GM19025 (cell line): ENCODE measurements around the gene ZMYM3.
"Not testable (repeated sequence)": the region's sequence is repeated elsewhere in the genome, so short reads cannot be mapped to it uniquely, and the experiment has no call there.

Experiments used
- ATAC-seq: cut with Tn5 transposase; IDR thresholded peaks from one replicate; pipeline ENCODE4 v1.9.1; 2021; ENCODE audit warnings: mild to moderate bottlenecking, low read depth, moderate library complexity; ENCODE audit not compliant: unreplicated experiment

The ZMYM3 gene

DNA sequence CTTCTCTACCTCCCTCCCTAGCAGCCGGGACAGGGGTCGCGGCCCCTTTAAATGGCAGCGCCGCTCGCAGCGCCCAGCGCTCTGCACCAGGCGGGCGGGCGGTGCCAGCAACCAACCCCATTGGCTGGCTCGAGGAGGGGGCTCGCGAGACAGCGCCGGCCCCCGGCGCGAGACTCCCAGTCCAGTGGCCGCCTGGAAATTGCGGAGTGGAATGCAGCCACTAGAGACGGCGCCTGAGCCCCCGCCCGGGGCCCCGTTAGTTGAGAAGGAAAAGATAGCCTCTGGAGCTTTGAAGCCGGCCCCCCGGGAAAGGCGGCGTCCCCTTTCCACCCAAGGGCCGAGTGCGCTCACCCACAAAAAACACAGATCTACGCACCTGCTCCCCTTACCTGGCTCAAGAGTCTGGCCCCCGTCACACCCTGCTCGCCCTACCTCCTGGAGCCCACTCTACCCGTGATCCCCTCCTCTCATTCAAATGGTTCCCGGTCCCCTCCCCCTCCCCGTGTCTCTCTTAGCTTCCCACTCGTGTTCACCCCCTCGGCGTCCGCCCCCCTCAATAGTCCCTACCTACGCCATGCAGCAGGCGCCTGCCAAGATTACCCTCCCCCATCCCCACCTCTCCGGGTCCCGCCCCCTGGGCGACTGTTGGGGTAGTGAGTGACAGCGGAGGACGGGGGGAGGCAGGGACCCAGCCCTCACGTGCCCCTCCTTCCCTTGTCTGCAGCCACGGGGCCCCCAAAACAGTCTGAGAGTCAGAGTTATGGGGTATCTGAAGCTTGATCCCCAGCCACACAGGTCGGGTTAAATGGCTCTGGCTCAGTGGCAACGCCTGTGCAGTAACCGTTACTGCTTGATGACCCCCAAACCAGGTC, at the start of gene ZMYM3:
ZMYM3 (minus strand) TSS at position 49 of the 872 bp plus-strand sequence. CDS start 885 bp downstream, outside the sequence.
- ATAC-seq, result peak; percentile 84

DNA sequence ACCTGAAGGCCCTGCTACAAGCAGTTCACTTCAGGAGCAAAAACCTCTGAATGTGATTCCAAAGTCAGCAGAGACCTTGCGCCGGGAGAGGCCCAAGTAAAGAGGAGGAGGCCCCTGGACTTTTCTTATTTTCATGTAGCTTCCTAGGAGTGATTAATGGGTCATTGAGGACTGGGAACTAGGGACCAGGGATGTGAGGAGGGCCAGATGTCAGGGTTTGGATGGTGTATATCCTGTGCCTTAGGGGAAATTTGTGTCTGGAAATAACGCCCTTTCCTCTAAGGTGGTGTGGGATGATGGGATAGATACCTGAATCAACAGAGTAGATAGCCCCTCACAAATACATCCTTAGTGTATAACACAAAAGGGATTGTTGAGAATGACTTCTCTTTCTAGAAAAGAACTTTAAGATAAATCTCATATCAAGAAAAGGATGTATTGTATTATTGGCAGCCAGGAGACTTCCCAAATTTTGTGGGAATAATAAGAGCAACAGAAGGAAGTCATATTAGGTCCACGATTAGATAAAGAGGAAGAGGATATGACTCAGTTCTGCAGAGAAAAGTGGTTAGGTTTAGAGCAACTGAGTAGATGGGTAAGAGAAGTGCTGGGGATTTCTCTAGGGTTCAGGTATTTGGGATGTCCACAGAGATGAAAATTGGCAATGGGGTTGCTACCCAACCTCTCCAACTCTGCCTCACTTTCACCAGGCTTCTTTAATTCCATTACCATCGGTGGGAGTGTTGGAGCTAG, 48.7 kb upstream of the ZMYM3 start:
- ATAC-seq, result no peak

DNA sequence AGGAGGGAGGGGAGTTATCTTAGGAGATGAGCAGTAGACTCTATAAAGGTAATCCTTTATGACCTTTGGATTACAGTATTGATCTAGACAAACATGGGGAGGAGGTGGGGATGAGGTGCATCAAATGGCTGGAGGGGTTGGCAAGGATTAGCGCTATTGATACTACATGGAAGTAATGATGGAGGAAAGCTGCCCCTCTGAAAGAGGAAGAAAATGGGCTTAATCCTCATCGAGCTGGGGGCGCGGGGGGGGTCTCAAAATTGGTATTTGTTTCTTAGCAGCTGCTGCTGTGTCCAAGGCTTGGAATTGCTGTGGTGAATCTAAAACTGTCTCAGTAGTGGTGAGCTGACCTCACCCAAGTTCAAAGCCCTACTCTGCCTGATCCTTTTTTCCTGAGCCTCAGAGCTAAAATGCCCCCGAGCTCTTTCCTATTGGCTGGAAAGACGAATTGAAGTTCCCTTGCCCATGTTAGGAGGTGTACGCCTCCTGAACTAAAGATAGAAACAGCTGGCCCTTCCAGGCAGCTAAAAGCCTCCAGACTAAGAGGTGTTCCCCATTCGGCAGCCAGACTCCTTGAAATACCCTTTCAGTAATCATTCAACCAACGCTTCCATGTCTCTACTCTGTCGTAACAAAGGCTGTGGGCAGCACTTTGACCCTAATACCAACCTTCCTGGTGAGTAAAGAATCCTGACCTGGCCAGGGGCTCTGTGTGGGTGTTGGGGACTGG, 47.4 kb upstream of the ZMYM3 start, which contains the start of gene ITGB1BP2:
ITGB1BP2 (plus strand) TSS at position 556 of the 730 bp plus-strand sequence; CDS start at position 613, 57 bp downstream.
- ATAC-seq, result no peak

DNA sequence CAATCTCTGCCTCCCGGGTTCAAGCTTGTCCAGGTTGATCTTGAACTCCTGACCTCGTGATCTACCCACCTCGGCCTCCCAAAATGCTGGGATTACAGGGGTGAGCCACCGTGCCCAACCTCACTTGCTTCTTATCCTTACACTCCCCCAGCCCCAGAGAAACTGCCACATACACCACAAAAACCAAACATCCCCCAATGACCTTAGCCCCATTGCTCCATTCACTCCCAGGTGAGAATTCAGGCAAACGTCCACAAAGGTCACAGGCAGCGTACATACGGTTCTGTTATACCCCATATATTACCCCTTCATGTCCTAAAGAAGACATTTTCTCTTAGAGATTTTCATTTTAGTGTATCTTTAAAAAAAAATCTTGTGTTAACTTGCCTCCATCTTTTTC, 46.6 kb upstream of the ZMYM3 start:
- ATAC-seq, result not testable (repeated sequence)

DNA sequence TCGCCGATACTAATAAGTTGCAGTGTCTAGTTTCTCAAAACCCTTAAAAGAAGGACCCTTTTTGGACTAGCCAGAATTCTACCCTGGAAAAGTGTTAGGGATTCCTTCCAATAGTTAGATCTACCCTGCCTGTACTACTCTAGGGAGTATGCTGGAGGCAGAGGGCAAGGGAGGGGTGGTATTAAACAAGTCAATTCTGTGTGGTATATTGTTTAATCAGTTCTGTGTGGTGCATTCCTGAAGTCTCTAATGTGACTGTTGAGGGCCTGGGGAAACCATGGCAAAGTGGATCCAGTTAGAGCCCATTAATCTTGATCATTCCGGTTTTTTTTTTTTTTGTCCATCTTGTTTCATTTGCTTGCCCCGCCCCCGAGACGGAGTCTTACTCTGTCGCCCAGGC, 46.1 kb upstream of the ZMYM3 start:
- not testable (repeated sequence) for ATAC-seq

DNA sequence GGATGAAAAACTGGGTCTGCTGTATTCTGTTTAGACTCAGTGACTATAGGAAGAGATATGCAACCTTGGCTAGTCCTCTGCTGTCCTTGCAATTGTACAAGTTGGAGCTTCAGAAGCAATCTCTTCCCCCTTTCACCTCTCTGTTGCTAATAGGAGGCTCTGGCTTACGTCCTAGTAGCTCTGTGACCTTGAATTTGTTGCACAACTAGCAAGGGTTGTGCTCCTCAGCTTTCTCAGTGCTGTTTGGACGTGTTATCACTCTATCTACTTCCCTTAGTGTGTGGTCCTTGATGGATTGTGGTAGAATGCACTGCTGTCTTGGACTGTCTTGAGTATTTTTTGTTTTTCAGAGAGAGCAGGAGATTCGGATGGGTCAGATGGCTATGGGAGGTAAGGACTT, 44.2 kb upstream of the ZMYM3 start:
- ATAC-seq, result no peak

DNA sequence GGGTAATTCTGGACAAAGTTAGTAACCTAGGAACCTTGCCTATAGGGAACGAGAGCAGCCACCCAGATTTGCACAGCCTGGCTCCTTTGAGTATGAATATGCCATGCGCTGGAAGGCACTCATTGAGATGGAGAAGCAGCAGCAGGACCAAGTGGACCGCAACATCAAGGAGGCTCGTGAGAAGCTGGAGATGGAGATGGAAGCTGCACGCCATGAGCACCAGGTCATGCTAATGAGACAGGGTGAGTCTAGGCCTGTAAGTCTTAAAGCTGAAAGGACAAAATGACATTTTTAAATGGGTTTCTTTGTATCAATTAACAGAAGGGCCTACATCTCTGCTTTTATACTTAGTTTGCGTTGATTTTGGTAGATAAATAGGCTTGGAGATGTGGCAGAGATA, 42.9 kb upstream of the ZMYM3 start:
- ATAC-seq, result no peak

DNA sequence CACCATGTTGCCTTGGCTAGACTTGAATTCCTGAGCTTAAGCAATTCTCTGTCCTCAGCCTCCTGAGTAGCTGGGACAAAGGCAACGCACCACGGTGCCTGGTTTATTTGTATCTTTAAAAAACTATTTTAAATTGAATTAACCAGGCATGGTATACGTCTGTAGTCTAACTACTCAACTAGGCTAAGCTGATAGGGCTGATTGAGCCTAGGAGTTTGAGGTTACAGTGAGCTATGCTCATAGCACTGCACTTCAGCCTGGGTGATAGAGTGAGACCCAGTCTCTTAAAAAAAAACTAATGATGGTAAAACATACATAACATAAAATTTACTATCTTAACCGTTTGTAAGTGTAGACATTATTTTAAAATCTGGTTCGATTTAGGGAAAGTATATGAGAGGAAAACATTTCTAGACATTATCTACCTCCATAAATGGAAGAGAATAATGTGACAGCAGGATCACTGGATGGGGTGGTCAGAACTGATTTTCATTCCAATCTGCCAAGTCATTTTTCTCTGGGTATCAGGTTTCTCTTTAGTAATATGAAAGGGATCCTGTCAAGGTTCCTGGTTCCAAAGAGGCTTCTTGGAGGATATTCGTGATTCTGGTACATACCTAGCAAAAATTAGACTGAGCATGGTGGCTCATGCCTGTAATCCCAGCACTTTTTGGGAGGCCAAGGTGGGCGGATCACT, 38.9 kb upstream of the ZMYM3 start:
- no peak for ATAC-seq

DNA sequence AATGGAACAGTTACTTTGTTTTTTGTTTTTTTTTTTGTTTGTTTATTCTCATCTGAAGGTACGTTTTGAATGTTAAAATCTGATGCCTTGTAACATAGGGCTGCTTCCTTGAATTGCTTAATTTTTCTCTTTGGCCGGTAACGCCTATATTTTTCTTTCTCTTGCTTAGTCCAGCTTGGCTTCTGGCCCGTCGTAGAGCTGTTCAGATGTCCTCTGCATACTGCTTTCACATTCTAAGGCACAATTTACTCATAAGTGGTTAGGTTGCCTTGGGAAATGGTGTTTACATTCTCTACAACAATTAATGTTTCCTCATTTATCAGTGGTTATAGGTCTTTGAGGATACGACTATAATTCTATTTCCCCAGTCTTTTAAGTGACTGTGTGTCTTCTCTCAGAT, 37.4 kb upstream of the ZMYM3 start:
- ATAC-seq, result no peak

DNA sequence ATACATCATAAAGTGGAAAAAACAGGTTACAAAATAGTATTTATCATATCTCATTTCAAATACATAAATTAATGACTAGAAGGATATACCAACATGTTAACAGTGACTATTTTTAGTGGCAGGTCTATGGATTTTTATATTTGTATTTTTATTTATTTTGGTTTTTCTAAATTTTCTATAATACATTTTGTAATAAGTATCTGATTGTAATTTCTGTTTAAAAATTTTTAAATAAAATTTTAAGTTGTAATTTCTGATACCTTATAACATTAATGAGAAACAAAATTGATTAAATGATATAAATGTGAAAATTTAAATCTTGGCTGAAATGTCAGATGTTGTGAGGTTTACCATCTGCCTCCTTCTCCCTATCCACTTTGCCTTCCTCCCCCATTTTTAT, 32.0 kb upstream of the ZMYM3 start:
- ATAC-seq, result no peak

DNA sequence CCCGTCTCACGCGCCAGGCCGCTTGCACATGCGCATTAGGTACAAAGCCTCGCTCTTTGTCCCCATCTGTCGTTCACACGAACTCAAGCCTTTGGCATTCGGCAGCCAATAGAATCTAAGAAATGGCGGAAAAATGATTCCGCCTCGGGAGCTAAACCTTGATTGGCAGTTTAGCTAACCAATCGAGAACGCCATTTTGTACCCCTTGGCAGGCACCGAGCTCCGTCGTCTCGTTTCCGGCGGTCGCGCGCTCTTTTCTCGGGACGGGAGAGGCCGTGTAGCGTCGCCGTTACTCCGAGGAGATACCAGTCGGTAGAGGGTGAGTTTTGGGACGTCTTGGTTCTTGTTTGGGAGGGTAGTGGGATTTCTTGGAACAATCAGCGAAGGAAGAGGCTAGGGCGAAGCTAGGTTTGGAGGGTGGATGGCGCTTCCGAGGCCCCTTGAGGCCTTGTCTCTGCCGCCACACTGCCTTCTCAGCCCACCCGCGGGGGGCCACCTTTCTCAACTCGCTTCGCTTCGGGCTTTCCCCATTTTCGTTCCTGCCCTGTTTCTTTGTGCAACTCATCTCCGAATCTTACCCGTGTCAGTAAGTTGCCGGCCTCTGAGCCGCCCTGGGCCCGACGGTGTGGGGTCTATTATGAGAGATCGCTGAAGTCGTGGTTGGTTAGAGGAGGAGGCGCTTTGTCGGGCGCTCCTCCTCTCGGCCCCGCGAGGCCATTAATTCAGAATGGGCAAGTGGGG, 29.6 kb upstream of the ZMYM3 start, which contains the start of gene NONO:
NONO (plus strand) TSS at position 233 of the 741 bp plus-strand sequence. CDS start 7,003 bp downstream, outside the sequence.
- peak; percentile 87 for ATAC-seq

DNA sequence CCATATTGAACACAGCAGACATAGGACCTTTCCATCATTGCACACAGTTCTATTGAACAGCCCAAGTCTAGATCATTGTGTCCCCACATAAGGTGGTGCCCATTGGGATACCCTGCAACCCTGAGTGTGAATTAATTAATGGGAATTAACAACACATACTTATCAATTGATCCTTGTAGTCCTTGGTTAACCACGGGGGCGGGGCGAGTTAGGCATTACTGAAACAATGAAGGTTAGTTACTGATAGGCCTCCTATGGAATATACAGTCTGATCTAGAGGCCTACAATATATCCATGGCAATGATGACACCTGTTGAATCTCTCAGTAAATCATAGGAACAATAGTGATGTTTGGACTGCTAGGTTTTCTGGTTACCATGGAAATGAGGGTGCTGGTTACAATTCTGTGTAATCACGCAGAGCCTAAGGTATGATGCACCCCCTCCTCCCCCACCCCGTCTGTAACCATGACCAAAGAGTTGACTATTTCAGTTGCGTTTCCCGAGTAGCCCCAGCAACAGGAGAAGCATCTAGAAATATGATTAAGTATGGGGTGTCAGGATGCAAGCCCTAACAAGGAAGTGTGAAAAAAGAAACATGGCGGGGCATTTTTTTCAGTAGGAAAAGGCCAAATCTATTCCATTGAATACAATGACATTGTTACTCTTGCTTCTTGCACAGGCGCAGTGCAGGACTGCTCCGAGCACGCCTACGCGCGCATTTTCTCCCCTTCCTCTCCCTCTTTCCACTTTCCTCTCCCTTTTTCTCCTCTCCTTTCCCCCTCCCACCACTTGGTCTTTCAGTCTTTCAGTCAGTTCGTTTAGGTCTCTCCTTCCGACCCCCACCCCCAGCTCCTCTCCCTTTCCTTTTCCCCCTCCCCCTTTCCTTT, 28.8 kb upstream of the ZMYM3 start:
- ATAC-seq, result peak; percentile 33

DNA sequence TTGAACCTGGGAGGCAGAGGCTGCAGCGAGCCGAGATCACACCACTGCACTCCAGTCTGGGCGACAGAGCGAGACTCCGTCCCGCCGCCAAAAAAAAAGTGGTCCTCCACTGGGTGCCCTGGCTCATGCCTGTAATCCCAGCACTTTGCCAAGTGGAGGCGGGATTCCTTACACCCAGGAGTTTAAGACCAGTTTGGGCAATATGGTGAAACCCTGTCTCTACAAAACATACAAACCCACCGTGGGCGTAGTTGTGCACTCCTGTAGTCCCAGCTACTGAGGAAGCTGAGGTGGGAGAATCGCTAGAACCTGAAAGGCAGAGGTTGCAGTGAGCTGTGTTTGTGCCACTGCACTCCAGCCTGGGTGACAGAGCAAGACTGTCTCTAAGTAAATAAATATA, 27.4 kb upstream of the ZMYM3 start:
- ATAC-seq, result not testable (repeated sequence)

DNA sequence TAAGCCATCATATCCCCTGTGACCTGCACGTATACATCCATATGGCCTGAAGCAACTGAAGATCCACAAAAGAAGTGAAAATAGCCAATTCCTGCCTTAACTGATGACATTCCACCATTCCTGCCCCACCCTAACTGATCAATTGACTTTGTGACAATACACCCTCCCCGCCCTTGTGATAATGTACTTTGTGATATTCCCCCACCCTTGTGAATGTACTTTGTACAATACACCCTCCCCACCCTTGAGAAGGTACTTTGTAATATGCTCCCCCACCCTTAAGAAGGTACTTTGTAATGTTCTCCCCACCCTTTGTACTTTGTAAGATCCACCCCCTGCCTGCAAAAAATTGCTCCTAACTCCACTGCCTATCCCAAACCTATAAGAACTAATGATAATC, 18.4 kb upstream of the ZMYM3 start:
- not testable (repeated sequence) for ATAC-seq

DNA sequence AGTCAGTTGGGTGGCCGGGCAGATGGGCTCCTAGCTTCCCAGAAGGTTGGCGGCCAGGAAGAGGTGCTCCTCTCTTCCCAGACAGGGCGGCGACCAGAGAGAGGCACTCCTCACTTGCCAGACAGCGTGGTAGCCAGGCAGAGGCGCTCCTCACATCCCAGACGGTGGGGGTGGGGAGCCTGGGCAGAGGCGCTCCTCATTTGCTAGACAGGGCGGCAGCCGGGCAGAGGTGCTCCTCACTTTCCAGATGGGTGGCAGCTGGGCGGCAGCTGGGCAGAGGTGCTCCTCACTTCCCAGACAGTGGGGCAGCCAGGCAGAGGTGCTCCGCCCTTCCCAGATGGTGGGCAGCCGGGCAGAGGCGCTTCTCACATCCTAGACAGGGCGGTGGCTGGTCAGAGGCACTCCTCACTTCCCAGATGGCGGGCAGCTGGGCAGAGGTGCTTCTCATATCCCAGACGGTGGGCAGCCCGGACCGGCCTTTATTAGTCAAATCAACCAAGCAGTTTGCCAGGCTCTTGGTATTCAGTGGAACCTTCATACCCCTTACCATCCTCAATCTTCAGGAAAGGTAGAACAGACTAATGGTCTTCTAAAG, 16.0 kb upstream of the ZMYM3 start:
- ATAC-seq, result no peak

DNA sequence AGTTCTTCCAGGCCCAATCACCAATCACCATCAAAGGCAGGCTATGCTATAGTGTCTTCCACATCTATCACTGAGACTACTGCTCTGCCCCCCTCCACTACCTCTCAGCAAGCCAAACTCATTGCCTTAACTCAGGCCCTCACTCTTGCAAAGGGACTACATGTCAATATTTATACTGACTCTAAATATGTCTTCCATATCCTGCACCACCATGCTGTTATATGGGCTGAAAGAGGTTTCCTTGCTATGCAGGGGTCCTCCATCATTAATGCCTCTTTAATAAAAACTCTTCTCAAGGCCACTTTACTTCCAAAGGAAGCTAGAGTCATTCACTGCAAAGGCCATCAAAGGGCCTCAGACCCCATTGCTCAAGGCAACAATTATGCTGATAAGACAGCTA, 14.7 kb upstream of the ZMYM3 start:
- ATAC-seq, result not testable (repeated sequence)

DNA sequence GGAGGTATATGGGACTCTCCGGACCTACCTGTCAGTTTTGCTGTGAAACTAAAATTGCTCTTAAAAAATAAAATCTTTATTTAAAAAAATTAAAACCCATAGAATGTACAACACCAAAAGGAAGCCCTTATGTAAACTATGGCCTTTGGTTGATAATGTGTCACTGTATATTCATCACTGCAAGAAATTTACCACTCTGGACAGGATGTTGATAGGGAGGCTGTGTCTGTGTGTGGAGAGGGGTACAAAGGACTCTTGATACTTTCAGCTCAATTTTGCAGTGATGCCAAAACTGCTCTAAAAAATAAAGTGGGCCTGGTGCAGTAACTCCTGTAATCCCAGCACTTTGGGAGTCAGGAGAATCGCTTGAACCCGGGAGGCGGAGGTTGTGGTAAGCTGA, 2.9 kb upstream of the ZMYM3 start:
- ATAC-seq, result no peak

DNA sequence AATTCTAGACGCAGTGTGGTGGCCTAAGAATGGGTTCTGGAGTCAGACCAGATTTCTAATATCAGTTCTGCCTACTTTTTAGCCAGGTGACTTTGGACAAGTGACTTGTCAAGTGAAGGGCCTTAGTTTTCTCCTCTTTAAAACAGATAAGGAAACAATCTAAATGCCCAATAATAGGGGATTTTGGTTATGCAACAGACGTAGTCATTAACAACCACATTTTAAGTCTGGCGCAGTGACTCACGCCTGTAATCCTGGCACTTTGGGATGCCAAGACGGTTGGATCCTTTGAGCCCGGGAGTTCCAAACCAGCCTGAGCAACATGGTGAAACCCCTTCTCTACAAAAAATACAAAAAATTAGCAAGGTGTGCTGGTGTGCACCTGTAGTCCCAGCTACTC, 2.1 kb upstream of the ZMYM3 start:
- no peak for ATAC-seq
